Measurements from ENCODE around the gene FGF2.

FGF2 gene

DNA sequence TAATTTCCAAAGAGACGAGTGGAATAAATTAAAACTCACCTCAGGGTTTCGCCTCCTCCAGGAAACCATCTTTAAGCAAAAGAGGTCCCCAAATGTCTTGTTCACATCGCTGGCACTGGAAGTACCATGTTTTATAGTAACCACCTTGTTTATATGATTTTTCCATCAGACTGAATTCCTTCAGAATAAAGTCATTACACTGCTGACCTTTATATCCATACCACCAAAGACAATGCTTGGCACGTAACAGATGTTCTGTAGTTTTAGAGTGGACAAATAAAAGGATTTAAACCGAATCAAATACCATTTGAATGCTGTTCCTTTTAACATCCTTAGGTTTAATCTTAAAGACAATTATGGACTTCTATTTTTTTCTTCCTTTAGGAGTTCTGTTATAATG lies 91.1 kb downstream of the FGF2 start:
- Histone ChIP-seq H2AFZ (ENCODE audit: low read depth, low read length, severe bottlenecking) (no peak overlapping the region), H3K27me3 (ENCODE audit: low read length) (no peaks in the 10 kb centered on the region), H3K9ac (ENCODE audit: low read length) (no peak overlapping the region), H3F3A (ENCODE audit: insufficient read depth) (no peaks in the 10 kb centered on the region), H3K9me3 (ENCODE audit: insufficient read depth, low read length) (no peaks in the 10 kb centered on the region), H3K4me2 (ENCODE audit: low read depth, low read length, poor library complexity, severe bottlenecking) (no peak overlapping the region), H3K9me2 (replicated peaks; ENCODE audit: insufficient read depth, low read length) (no peaks in the 10 kb centered on the region), H4K20me1 (ENCODE audit: low read depth, low read length) (no peaks in the 10 kb centered on the region), H3K79me2 (ENCODE audit: insufficient read depth, low read length) (no peaks in the 10 kb centered on the region), H3K4me3 (ENCODE audit: insufficient read depth, low read length, poor library complexity, severe bottlenecking) (no peak overlapping the region), H3K36me3 (ENCODE audit: low read length) (no peaks in the 10 kb centered on the region), H3K27ac (ENCODE audit: low read depth, low read length) (no peak overlapping the region)
- TF ChIP-seq, protein P1, sequence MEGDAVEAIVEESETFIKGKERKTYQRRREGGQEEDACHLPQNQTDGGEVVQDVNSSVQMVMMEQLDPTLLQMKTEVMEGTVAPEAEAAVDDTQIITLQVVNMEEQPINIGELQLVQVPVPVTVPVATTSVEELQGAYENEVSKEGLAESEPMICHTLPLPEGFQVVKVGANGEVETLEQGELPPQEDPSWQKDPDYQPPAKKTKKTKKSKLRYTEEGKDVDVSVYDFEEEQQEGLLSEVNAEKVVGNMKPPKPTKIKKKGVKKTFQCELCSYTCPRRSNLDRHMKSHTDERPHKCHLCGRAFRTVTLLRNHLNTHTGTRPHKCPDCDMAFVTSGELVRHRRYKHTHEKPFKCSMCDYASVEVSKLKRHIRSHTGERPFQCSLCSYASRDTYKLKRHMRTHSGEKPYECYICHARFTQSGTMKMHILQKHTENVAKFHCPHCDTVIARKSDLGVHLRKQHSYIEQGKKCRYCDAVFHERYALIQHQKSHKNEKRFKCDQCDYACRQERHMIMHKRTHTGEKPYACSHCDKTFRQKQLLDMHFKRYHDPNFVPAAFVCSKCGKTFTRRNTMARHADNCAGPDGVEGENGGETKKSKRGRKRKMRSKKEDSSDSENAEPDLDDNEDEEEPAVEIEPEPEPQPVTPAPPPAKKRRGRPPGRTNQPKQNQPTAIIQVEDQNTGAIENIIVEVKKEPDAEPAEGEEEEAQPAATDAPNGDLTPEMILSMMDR (IDR thresholded peaks at IDR 0.05; ENCODE audit: insufficient read depth, low read length, poor library complexity, severe bottlenecking), result no peak
- no peak for TF ChIP-seq EZH2phosphoT487 (conservative IDR thresholded peaks at IDR 0.05; ENCODE audit: low read length)

DNA sequence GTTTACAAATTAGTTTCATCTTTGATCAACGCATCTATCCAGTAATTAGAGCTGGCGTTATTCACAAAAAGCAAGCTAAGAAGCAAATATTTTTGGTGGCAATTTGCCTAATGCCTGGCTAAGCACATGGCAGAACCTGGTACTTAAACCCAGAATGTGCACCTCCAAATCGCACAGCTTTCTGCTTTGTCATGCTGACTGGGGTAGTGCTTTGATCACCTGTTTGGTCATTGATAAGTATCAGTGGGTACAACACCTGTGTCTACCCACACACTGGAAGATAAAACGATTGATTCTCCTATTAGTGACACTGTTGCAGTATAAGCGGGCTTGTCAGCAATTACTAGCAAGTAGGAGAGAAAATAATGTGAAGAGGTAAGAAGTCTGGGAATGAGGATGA lies 93.8 kb downstream of the FGF2 start:
- no peak overlapping the region for H2AFZ ChIP-seq (ENCODE audit: low read depth, low read length, severe bottlenecking)
- no peak overlapping the region for H3K9ac ChIP-seq (ENCODE audit: low read length)
- H3K9me3 ChIP-seq (ENCODE audit: insufficient read depth, low read length), result no peaks in the 10 kb centered on the region
- H4K20me1 ChIP-seq (ENCODE audit: low read depth, low read length), result no peaks in the 10 kb centered on the region
- peaks cover 7% of the 10 kb centered on the region; the same call in 1 of the 2 replicates for H3K79me2 ChIP-seq (ENCODE audit: insufficient read depth, low read length)
- TF ChIP-seq, protein P1 (IDR thresholded peaks at IDR 0.05; ENCODE audit: insufficient read depth, low read length, poor library complexity, severe bottlenecking), result no peak
- TF ChIP-seq EZH2phosphoT487 (conservative IDR thresholded peaks at IDR 0.05; ENCODE audit: low read length), result no peak
- H3K27me3 ChIP-seq (ENCODE audit: low read length), result no peaks in the 10 kb centered on the region
- no peak overlapping the region for H3K4me3 ChIP-seq (ENCODE audit: insufficient read depth, low read length, poor library complexity, severe bottlenecking)
- H3K4me2 ChIP-seq (ENCODE audit: low read depth, low read length, poor library complexity, severe bottlenecking), result no peak overlapping the region
- no peak overlapping the region for H3K27ac ChIP-seq (ENCODE audit: low read depth, low read length)
- no peaks in the 10 kb centered on the region for H3K9me2 ChIP-seq (replicated peaks; ENCODE audit: insufficient read depth, low read length)
- H3F3A ChIP-seq (ENCODE audit: insufficient read depth), result peaks cover 8% of the 10 kb centered on the region
- no peaks in the 10 kb centered on the region for H3K36me3 ChIP-seq (ENCODE audit: low read length)

DNA sequence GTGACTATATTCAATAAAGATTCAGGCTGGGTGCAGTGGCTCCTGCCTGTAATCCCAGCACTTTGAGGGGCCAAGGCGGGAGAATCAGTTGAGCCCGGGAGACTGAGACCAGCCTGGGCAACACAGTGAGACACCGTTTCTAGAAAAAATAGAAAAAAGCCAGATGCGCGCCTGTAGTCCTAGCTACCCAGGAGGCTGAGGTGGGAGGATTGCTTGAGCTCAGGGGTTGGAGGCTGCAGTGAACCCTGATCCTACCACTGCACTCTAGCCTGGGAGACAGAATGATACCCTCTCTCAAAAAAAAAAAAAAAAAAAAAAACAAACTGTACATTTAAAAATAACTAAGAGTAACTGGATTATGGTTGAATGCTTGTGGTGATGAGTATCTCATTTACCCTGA lies 94.7 kb downstream of the FGF2 start:
- no peaks in the 10 kb centered on the region for H3K9me3 ChIP-seq (ENCODE audit: insufficient read depth, low read length)
- no peaks in the 10 kb centered on the region for H3K9me2 ChIP-seq (replicated peaks; ENCODE audit: insufficient read depth, low read length)
- H3K4me2 ChIP-seq (ENCODE audit: low read depth, low read length, poor library complexity, severe bottlenecking), result peak overlapping the region; percentile 76
- no peaks in the 10 kb centered on the region for H3K27me3 ChIP-seq (ENCODE audit: low read length)
- H3K9ac ChIP-seq (ENCODE audit: low read length), result no peak overlapping the region
- H3K27ac ChIP-seq (ENCODE audit: low read depth, low read length), result no peak overlapping the region
- H3K4me3 ChIP-seq (ENCODE audit: insufficient read depth, low read length, poor library complexity, severe bottlenecking), result peak overlapping the region; percentile 76
- peaks cover 8% of the 10 kb centered on the region for H3F3A ChIP-seq (ENCODE audit: insufficient read depth)
- no peak overlapping the region for H2AFZ ChIP-seq (ENCODE audit: low read depth, low read length, severe bottlenecking)
- TF ChIP-seq, protein P1 (IDR thresholded peaks at IDR 0.05; ENCODE audit: insufficient read depth, low read length, poor library complexity, severe bottlenecking), result no peak
- no peak for TF ChIP-seq EZH2phosphoT487 (conservative IDR thresholded peaks at IDR 0.05; ENCODE audit: low read length)
- no peaks in the 10 kb centered on the region for H3K36me3 ChIP-seq (ENCODE audit: low read length)
- no peaks in the 10 kb centered on the region for H4K20me1 ChIP-seq (ENCODE audit: low read depth, low read length)
- peaks cover 7% of the 10 kb centered on the region; the same call in 1 of the 2 replicates for H3K79me2 ChIP-seq (ENCODE audit: insufficient read depth, low read length)

All from SU-DHL-6 (cell line).